Smooth muscle cell of the brain vasculature (primary cell): ENCODE data around the gene PPIL4.
"Not testable (repeated sequence)": the region's sequence is repeated elsewhere in the genome, so short reads cannot be mapped to it uniquely, and the experiment has no call there.

Experiments
- DNase-seq: peaks from one replicate; pipeline ENCODE4 v3.0.0-alpha.2; 2012; ENCODE audit warnings: low read depth, low spot score

PPIL4 gene

GRCh38 chr6:149483849-149484655 is 61.8 kb downstream of the PPIL4 start:
- no peak for DNase-seq

- no peak for DNase-seq
Observed at GRCh38 chr6:149483334-149483725, 62.5 kb downstream of the PPIL4 start.

DNA sequence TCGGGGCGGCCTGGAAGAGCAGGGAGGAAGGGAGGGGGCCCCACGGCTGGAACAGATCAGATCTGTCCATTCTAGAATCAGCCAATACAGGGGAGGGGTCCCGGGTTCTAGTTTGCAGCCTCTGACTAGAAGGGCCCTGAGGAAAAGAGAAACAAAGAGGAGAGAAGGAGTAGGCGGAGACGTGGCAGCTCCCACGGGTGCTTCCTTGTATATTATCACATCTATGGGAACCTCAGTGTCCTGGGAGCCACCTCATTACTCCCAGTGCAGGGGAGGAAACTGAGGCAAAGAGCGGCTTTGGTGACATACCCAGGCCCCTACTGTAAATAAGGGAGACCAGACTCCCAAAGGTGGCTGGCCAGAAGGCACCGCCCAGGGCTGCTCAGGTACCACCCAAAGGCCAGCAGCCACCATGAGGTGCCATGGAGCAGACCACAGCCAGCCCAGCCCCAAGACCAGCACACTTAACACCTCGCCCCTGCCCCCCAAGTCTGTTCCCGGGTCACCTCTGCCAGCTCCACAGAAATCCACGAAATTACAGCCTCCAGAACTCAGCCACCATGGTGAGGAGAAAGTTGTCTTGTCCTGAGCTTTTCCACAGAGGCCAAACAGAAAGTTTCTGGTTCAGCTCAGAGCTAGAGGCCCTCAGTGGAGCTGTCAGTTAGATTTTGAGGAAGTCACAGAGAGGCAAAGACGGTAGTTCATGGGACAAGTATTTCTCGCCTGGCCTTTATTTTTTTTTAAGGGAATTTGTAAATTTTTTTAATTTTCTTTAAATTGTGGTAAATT is 63.1 kb downstream of the PPIL4 start:
- no peak for DNase-seq

DNA sequence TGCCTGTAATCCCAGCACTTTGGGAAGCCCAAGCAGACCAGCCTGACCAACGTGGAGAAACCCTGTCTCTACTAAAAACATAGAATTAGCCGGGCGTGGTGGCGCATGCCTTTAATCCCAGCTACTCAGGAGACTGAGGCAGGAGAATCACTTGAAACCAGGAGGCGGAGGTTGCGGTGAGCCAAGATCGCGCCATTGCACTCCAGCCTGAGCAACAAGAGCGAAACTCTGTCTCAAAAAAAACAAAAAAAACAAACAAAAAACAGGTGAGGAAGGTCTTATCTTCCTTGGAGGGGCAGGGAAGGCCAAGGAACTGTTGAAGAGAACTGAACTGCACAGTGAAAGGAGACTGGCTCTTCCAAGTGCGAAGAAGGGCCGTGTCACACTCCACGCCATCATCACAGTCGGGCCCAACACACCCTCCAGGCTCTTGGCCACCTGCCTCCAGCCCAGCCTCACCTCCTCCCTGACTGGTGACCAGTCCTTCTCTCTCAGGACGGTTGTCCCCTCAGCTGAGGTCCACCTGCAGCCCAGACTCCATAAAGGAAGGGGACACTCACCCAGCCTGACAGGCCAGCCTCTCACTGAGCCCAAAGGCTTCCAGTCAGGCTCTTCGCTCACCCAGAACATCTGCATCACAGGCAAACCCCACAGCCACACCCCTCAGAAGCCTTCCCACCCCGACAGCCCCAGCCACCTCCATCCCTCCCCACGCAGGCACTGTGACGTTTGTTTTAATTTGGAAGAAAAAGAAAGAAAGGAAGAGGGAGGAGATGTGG is 65.2 kb downstream of the PPIL4 start:
- DNase-seq = no peak

GRCh38 chr6:149478631-149479314 is 67.1 kb downstream of the PPIL4 start:
- no peak for DNase-seq

DNA sequence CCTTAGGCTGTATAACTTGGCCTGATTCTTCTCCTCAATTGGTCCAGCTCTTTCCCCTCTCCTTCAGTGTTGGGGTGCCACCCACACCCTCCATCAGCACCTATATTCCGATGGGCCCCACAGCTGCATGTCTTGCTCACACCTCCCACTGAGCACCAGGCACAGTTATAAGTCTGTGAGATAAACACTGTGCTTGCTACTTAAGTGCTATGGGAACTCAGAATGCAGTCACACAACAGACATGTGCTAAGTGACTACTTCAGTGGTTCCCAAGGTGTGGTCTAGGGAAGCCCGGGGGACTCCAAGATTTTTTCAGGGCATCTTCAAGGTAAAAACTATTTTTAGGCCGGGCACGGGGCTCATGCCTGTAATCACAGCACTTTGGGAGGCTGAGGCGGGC is 68.3 kb downstream of the PPIL4 start:
- no peak for DNase-seq

GRCh38 chr6:149476789-149477455 is 68.9 kb downstream of the PPIL4 start:
- no peak for DNase-seq

DNA sequence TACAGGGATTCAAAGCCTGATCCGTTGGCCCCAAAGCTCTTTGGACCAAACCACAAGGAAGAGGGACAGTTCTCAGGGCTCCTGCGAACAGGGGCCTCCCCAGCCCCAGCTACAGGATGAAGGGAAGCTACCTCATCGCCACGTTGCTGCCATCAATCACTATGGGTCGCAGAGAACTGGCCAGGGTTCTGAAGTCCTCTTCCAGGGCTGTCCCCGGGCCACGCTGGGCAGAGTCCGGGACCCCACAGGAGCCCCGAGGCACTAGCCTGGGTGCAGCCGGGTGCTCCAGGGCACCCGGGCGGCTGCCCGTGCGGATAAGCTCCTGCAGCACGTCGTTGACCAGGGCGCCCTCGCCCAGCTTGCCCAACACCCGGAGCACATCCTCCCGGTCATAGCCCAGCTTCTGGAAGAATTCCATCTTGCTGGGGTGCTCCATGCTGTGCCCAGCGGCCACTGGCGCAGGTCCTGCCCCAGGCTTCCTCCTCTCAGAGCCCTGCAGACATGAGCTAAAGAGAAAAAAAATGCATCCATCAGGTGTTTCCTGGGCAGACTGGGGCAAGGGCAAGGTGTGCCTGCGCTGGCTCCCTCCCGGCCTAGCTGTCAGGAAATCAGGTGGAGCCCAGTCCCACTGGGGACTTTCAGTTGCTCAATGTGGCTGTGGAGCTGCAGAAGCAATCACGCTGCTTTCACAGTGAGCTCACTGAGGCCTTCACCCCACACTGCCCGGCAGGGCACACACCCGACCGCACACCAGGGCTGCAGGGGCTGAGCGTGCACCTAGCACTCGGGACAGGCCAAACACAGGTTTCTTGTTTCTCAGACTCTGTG is 71.5 kb downstream of the PPIL4 start:
- DNase-seq = no peak

DNA sequence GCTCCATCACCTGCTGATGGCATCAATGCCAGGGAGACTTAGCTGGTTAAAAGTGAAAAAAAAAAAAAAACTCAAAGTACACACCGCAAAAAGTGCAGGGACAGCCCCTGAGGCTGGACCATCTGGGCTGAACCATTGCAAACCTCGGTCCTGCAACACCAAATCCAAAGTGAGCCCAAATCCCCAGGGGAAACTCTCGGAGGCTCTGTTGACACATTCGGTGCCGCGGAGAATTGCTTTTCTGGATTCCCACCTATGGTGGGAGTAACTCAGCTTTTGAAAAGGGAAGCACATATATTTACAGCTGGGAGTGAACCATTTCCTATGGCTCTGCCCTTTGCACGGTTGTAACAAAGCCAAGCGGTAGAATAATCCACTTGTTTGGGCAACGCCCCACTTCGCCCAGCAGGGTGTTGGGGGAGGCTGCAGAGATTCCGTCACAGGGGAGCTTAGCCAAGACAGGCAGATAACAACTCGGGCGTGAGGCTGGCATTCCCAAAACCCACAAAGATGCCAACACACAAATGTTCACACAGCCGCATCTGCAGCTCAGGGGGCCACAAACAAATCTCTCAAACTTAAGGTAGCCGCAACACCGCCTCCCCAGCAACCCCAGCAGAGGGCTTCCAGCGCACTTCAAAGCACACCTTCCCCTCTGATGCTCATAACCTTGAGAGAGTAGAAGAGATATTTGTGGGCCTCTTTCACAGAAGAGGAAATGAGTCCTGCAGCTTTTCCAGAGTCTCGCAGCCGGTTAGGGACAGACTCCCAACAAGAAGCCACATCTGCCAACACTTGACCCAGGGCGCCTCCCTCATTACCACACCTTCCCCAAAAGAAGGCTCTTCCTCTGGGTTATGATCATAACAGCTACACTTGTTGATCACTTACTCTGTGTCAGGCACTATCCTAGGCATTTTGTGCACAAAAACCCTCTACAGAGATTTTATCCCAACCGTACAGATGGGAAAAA is 72.5 kb downstream of the PPIL4 start:
- no peak for DNase-seq

DNA sequence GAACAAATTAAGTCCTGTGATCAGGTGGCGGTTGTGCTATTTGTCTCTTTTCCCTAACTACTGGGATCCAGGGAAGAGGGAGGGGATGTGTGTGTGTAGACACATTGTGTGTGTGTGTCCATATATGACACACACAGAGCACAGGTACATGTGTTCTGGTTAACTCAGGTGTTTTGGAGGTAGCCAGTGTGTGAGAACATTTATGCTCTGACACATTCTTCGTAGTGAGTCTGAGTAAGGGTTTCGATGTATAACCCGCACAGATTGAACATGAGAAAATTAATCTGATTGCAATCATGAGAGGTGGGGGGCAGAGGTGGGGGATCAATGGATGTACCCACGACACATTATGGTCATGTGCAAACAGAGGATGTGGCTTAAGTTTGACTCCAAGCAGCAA is 73.6 kb downstream of the PPIL4 start:
- DNase-seq = no peak

DNA sequence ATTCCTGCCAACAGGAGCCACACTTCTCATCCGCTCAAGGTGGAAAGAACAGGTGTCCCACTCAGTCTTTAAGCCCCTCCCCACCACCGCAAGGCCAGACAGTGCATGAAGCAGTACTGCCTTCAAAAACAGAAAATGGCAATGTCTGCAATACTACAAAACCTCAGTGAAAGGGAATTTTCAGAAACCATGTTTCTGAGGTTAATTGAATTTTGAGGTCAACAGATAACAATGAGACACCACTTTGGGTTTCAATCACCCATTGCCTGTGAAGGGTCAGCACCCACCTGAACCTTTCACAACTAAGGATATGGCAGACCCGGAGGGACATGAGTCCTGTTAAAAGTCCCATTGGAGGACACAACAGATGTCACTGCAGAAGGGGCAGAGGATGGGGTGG is 74.0 kb downstream of the PPIL4 start:
- DNase-seq = no peak

DNA sequence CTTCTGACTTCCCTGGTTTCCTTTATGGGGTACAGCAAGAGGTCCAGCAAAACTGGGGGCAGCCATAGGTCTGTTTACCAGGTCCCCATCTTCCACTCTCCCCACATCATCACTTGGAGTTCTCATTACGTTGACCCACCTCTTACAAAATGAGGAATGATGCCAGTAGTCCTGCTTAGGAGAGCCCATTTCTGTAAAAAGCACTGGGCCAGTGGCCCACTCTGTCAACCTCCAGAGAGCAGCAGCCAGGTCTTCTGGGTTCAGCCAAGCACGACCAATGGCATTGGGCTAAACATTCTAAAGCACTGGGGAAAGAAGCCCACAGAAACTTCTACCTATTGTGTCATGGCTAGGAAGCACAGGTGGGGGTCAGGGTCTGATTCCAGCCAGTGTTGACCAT is 74.9 kb downstream of the PPIL4 start:
- no peak for DNase-seq

DNA sequence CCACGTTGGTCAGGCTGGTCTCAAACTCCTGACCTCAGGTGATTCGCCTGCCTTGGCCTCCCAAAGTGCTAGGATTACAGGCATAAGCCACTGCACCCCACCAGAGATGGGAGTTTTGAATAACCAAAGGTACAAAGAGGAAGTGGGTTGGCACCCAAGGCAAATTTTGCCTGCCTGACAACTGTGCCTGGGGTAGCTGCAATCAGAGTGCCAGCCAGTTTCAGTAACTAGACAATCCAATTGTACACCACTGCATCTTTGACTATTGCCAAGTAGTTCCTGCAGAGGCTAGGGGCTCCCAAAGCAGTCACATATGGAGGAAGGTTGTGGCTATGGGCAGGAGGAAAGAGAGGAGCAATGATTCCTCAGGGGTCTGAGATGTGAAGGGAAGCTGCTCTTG is 77.7 kb downstream of the PPIL4 start:
- DNase-seq = no peak

GRCh38 chr6:149467265-149467664 is 78.6 kb downstream of the PPIL4 start:
- DNase-seq = no peak

DNA sequence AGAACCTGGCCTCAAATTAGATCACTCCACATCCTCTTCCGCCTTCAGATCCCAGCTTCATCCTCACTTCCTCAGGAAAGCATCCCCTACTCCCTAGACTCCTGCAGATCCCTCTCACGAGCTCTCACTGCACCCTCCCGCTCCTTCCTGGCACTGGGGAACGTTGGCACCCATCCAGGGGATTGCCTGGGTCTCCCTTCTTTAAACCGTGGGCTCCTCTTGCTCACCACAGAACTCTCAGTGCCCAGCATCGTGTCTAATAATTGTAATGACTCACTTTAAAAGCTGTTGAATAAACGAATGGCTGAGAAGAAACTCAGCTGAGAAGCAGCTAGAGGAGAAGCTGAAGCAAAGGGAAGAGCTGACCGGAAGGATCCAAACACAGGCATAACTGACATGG is 81.4 kb downstream of the PPIL4 start:
- DNase-seq = no peak

DNA sequence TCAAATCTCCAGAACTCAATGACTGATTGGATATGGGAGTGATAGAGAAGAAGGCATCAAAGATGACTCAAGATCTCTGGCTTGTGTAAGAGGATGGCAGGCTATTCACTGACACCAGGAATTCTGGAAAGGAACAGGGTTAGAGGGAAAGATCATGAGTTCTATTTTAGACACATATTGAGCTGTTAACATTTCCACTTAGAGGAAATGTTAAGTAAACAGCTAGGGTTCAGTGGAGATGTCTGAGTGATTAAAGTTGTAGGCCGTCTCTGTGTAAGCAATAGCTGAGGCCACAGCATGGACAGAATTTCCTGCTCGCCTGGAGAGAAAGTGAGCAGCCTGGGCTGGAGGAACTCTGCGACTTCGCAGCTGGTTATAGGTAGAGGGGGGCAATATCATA is 82.1 kb downstream of the PPIL4 start:
- DNase-seq = no peak

DNA sequence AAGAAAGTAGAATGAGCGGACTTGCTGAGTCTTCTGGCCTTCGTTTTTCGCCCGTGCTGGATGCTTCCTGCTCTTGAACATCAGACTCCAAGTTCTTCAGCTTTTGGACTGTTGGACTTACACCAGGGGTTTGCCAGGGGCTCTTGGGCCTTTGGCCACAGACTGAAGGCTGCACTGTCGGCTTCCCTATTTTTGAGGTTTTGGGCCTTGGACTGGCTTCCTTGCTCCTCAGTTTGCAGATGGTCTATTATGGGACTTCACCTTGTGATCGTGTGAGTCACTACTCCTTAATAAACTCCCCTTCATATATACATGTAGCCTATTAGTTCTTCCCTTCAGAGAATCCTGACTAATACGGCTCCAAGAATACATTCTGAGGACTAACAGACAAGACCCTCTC is 83.1 kb downstream of the PPIL4 start:
- not testable (repeated sequence) for DNase-seq

DNA sequence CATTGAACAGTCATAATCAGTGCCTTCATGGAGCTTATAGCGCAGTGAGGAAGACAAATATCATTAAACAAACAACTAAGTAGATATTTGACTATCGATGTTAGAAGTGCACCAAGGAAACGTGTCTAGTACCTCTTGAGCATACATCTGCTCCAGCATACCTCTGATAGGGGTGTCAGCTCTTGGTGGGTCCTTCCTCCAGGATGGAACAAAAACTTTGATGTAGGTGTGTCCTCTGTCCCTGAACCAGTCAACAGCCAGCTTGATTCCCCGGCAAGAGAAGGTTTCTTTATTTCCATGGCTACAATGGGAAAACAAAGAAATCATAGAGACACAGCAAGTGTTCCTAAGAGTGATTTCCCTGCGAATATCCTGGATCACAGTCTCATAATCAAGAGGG is 84.2 kb downstream of the PPIL4 start:
- no peak for DNase-seq

GRCh38 chr6:149460249-149460648 is 85.6 kb downstream of the PPIL4 start:
- DNase-seq = not testable (repeated sequence)
